ENCODE data around the gene ACTL7A. TPM values are rescaled to one million over a fixed set of nuclear protein-coding genes. Genes with fewer than 3 reads are reported as not detected.
A peak's percentile ranks its signal among the peaks of the same experiment; 100 is the strongest.

ACTL7A gene
- total RNA-seq, 1 donor from 2014 or later, result not detected

- Mint-ChIP-seq H3K36me3 (ENCODE audit: low read depth) (peaks cover 1% of the 10 kb centered on the region), H3K27me3 (ENCODE audit: low read depth) (peaks cover 3% of the 10 kb centered on the region), H3K27ac (ENCODE audit: unreplicated experiment) (no peak overlapping the region), H3K4me3 (ENCODE audit: unreplicated experiment) (no peak overlapping the region), H3K9me3 (ENCODE audit: low read depth) (no peaks in the 10 kb centered on the region), H3K4me1 (ENCODE audit: low read depth) (no peaks in the 10 kb centered on the region)
- no peak for DNase-seq (ENCODE audit: low spot score)
- TF ChIP-seq CTCF (IDR thresholded peaks at IDR 0.05), result no peak
Measured at GRCh38 chr9:108860764-108861163, 1.3 kb upstream of the ACTL7A start.

GRCh38 chr9:108861464-108861863, 602 bp upstream of the ACTL7A start:
- DNase-seq (ENCODE audit: low spot score), result no peak
- H3K9me3 Mint-ChIP-seq (ENCODE audit: low read depth), result no peaks in the 10 kb centered on the region
- TF ChIP-seq CTCF (IDR thresholded peaks at IDR 0.05), result no peak
- no peak overlapping the region for H3K27ac Mint-ChIP-seq (ENCODE audit: unreplicated experiment)
- H3K4me1 Mint-ChIP-seq (ENCODE audit: low read depth), result no peaks in the 10 kb centered on the region
- peaks cover 1% of the 10 kb centered on the region for H3K36me3 Mint-ChIP-seq (ENCODE audit: low read depth)
- no peak overlapping the region for H3K4me3 Mint-ChIP-seq (ENCODE audit: unreplicated experiment)
- peaks cover 2% of the 10 kb centered on the region for H3K27me3 Mint-ChIP-seq (ENCODE audit: low read depth)

- H3K36me3 Mint-ChIP-seq (ENCODE audit: low read depth), result peaks cover 8% of the 10 kb centered on the region
- H3K4me3 Mint-ChIP-seq (ENCODE audit: unreplicated experiment), result no peak overlapping the region
- no peaks in the 10 kb centered on the region for H3K9me3 Mint-ChIP-seq (ENCODE audit: low read depth)
- H3K27ac Mint-ChIP-seq (ENCODE audit: unreplicated experiment), result no peak overlapping the region
- DNase-seq (ENCODE audit: low spot score), result no peak
- no peaks in the 10 kb centered on the region for H3K27me3 Mint-ChIP-seq (ENCODE audit: low read depth)
- TF ChIP-seq CTCF (IDR thresholded peaks at IDR 0.05), result no peak
- peaks cover 13% of the 10 kb centered on the region for H3K4me1 Mint-ChIP-seq (ENCODE audit: low read depth)
Measured at GRCh38 chr9:108863891-108864290, 1.8 kb downstream of the ACTL7A start.

GRCh38 chr9:108864446-108864845, 2.4 kb downstream of the ACTL7A start:
- Mint-ChIP-seq H3K4me1 (ENCODE audit: low read depth) (peaks cover 18% of the 10 kb centered on the region), H3K27ac (ENCODE audit: unreplicated experiment) (no peak overlapping the region), H3K36me3 (ENCODE audit: low read depth) (peaks cover 8% of the 10 kb centered on the region), H3K4me3 (ENCODE audit: unreplicated experiment) (no peak overlapping the region), H3K9me3 (ENCODE audit: low read depth) (no peaks in the 10 kb centered on the region), H3K27me3 (ENCODE audit: low read depth) (no peaks in the 10 kb centered on the region)
- TF ChIP-seq CTCF (IDR thresholded peaks at IDR 0.05), result peak; percentile 29
- DNase-seq (ENCODE audit: low spot score), result no peak

GRCh38 chr9:108865037-108865436, 3.0 kb downstream of the ACTL7A start:
- TF ChIP-seq CTCF (IDR thresholded peaks at IDR 0.05), result no peak
- no peaks in the 10 kb centered on the region for H3K27me3 Mint-ChIP-seq (ENCODE audit: low read depth)
- H3K9me3 Mint-ChIP-seq (ENCODE audit: low read depth), result no peaks in the 10 kb centered on the region
- no peak overlapping the region for H3K4me3 Mint-ChIP-seq (ENCODE audit: unreplicated experiment)
- H3K36me3 Mint-ChIP-seq (ENCODE audit: low read depth), result peaks cover 8% of the 10 kb centered on the region
- no peak for DNase-seq (ENCODE audit: low spot score)
- no peak overlapping the region for H3K27ac Mint-ChIP-seq (ENCODE audit: unreplicated experiment)
- H3K4me1 Mint-ChIP-seq (ENCODE audit: low read depth), result peaks cover 23% of the 10 kb centered on the region
